GM21360 (cell line): ENCODE results near the gene ADGRB3.

Experiments used
- ATAC-seq: cut with Tn5 transposase; IDR thresholded peaks from one replicate; pipeline ENCODE4 v1.9.1; 2021; ENCODE audit warnings: mild to moderate bottlenecking, moderate library complexity; ENCODE audit not compliant: unreplicated experiment

Gene ADGRB3

DNA sequence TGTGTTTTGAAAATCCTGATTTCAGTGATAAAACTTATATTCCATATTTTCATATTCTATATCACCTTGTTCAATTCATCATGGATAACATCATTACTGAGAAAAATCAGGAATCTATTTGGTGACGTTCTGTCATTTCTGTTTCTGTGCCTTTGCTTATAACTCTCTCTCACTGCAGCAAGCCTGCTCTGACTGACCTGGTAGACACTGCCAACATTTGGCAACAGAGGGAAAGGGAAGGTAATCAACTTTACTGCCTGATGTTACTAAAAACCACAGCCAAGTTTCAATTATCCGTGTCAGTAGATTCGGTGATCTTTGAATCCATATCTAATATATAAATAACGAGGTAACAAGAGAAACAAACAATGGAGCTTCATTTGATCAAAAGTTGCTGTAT is 659.8 kb downstream of the ADGRB3 start:
- ATAC-seq = no peak

DNA sequence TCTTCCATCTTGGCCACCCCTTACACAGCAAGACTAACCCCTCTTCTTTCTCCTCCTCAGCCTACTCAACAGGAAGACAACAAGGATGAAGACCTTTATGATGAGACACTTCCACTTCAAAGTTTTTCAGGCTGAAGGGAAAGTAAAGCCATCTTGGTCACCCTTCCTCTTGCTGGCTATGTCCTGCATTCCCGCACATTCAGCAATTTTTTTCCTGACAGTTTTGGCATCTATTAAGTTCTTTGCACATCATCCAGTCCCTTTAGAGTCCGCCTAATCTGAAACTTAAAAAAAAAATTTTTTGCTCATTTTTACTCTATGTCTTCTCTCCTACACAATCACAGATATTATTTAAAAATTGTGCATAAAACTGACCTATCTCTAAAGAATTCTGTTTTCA is 668.3 kb downstream of the ADGRB3 start:
- ATAC-seq = no peak

DNA sequence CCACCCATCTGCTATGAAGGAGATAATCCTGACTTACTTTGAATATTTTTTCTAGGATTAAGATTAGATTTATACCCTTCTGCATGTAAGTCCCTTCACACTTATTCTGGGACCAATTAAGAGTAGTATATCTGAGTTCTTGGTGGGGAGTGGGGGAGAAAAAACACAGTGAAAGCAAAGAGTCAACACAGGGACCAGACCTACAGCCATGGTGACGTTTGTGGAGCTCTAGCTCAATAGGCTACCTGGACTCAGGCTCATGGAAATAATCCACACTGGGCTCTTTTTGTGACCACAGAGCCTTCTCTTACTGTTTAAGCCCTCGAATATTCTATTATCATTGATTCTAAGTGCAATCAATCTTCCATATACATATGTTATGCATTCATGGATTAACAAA is 670.4 kb downstream of the ADGRB3 start:
- ATAC-seq = no peak

DNA sequence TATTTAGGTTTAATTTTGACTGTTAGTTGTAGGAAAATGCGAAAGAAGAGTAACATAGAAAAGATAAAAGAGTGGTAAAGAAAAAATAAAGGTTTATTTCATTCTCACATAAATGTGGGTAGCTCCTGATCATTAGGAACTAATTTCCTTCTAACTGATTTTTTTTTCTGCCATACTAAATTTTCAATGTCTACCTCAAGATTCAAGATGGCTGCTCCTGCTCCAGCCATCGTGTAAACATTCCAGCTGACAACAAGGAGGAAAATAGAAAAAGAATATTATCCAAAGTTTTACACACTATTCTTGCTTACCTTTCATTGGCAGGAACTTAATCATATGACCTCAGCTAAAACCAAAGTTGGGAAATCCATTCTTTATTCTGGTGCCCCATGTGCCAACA is 673.5 kb downstream of the ADGRB3 start:
- no peak for ATAC-seq

DNA sequence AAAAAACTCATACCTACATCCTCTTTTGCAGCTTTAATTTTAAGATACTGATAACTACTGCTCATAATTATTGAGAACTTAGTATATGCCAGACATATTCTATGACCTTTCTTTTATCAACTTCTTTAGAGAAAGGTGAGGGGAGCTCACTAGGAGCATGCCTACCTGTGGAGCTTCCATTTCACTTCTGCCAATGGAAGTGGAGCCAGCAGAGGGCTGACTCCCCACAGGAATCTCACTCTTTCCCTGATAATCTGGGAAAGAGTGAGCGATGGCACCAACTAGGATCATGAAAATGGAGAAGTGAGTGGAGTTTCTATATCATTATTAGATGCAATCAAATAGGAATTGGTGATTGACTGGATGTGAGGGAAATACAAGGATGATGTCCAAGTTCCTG is 676.8 kb downstream of the ADGRB3 start:
- no peak for ATAC-seq

DNA sequence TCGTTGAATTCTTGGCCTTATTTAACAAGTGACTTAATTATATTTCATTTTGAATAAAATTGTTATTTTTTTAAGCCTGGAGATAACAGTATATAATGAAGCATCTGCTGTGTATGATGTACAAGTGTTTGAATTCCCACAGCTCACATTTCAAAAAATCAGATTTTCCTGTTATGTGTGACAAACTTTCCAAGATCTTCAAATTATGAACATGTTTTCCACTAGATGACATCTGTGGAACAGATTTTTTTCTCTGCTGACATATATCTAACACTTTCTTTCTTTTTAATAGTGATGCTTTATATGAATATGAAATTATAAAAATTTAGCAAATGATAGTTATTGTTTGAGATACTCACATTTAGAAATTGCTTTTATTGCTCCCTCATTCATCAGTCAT is 678.9 kb downstream of the ADGRB3 start:
- ATAC-seq = no peak

DNA sequence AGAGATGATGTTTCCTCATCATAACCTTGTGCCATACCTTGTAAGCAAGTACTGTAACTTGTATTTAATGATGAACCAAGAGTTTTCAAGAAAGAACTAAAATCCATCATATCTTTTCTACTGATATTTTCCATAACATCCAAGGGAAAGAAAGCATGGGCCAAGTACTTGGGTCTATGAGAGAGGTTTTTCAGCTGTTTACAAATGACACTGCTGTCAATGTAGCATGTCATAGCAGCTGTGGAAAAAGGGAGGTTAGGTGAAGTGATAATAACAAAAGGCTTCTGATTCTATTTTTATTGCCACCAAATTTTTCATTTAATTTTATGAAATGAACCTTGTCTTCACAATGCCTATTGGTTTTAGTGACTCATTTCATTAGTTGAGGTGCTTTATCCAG is 679.4 kb downstream of the ADGRB3 start:
- ATAC-seq = no peak

DNA sequence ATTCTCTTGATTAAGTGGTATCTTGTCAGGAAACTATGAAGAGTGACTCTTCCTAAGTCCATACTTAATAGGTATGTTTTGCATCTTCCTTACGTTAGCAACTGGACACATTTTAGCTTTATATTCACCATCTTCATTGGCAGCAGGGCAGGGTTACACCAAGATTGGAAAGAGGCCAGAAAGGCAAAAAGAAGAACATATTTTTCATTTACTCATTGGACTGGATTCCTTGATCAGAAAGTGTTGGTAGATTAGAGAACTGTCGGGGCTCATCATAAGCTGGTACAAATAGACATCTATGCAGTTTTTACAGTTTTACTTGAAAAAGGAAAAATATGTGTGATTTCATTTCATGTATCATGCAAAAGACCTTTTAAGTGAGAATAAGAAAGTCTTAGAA is 696.8 kb downstream of the ADGRB3 start:
- ATAC-seq = no peak

DNA sequence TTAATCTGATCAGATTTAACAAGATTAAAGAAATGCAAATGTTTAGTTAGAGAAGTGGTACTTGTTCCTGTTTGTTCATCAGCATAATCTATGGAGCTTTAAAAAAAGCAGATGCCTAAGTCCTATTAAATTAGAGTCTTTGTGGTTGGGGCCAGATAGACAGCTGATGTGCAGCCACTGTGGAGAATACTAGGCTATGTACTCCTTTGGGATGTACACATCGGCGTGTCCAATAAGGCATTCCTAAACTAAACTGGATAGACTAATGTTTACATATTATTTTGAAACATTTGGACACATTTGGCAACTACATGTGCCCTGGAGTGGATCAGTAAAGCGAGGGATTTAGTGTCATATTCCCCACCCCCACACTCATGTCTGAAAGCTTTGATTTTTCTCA is 702.2 kb downstream of the ADGRB3 start:
- no peak for ATAC-seq

DNA sequence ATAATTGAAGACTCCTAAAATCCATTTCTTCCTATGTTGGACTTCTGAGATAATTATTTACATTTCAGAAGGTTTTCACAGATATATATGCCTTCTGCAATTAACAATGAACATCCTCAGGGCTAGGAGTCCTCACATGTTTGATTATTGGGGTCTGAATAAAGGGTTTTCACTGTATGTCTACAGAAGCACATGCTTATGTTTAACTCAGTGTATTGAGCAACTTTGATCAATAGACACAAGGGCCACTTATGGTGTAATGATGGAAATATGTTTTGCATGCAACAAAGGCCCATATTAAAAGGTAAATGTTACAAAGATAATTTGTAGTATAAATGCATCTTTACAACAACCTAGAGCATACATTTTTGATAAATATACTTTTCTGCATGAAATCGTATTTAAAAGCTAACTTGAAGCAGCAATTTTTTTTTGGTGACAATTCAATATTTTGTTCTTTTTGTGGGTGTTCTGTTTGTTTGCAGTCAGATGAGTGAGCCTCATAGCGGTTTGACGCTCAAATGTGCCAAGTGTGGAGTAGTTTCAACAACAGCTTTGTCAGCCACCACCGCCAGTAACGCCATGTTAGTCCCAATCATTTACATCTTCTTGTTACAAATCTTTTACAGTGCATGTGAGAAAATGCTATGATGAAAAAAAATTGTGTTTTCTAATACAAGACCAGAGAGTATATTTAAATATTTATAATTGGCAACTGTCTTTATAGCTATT is 703.5 kb downstream of the ADGRB3 start:
- ATAC-seq = no peak

DNA sequence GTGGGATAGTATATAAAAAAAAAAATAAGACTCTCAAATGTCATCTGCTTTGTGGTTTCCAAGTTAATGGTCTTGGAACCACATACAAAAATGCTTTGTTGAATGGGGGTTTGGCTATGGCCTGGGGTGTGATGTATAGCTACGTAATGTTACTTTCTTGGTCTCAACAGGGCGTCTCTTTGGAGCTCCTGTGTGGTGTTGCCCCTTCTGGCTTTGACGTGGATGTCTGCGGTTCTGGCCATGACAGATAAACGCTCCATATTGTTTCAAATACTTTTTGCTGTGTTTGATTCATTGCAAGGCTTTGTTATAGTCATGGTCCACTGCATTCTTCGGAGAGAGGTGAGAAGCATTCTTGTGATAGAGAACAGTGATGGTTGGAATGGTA is 704.1 kb downstream of the ADGRB3 start:
- no peak for ATAC-seq

DNA sequence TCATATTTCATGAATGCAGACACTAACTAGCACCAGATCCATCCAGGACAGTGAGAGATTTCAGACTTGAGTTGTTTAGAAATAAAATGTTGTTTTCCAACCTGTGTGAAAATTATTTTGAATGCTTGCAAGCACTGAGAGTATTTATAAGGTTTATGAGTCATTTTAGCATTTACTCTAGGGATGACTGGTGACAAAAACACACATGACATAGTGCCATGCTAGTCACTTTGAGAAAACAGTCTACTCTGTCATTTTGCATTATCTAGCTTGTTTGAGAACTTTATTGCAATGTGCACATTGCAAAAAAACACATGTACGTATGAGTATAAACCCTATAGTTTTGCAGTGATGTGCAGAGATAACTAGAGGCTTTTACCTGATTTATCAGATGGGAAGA is 705.1 kb downstream of the ADGRB3 start:
- ATAC-seq = no peak

DNA sequence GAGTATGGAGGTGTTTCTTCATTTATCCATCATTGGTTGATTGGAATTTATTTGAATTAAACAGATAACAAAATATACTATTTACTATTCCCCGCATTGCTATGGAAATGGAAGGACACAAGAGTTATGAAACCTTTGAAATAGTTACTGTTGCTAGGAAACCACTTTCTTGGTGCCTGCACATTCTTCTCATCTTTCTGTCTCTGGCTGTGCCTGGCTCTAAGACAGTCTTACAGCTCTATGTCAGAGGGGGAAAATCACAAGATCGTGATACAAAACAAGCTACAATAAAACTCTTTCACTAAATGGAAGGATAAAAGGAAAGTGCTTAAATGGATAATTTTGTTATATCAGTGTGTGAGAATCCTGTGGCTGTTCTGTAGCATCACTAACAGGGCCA is 708.8 kb downstream of the ADGRB3 start:
- ATAC-seq = no peak

DNA sequence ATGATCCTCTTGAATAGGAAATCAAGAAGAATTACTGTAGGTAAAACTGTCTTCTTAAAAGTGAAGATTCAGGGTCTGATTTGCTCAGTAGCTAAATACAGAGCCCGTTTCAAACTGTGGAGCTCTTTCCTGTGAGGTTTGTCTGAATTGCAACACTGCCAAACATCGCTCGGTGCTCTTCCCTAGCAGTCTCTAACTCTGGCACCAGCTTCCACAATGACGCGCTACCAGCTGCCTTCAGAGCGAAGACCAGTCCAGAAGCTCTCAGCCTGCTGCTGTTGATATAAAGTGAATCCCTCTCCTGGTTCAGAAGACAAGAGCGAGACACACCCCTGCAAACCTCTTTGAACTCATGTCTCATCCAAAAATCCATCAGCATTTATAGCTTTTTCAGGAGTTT is 714.7 kb downstream of the ADGRB3 start:
- ATAC-seq = no peak

DNA sequence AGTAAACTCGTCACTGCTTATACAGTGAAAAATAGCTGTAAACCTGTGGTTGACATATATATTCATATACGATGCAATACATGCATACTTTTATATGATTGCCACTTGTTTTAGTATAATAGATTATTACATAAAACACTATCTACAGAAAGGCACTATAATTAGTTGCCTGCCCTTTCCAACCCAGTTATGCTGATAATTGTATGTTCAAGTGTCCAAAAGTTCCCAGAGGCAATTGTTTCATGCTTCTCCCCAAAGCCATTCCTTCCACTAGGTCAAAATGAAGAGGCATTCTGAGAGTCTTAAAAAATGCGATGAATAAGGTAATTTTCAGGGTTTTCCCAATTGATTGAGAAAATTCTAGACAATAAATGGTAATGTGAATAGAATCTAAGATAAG is 727.1 kb downstream of the ADGRB3 start:
- ATAC-seq = no peak

DNA sequence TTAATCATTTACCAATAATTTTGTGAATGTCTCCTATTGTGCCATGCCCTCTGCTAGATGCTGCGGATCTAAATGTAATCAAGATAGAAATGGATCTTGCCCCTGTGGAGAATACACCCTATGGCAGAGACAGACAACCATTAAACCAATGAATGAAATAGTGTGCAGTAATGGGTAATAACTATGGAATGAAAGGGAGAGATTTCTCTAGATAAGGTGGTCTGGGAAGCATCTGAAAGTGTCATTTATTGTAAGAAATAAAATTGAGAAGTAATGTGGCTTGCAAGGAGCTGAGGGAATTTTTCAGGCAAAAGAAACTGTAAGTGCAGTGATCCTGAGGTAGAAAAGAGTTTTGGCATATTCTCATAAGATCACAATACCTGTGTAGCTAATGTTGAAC is 731.7 kb downstream of the ADGRB3 start:
- no peak for ATAC-seq

DNA sequence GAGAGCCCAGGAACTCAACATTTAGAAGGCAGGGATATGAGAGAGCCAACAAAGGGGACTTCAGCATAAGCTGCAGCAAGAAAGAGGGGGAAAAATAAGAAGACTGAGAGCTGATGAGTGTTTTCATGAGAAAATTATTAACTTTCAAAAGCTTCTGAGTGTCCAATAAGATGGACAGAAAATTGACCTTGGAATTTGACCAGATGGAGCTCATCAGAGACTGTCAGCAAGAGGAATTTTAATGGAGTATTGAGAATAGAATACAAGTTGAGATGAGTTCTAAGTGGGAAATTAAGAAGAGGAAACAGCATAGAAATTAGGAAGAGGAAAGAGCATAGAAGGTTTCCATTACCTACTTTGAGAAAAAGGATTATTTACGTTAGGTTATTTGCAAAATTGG is 733.5 kb downstream of the ADGRB3 start:
- no peak for ATAC-seq

DNA sequence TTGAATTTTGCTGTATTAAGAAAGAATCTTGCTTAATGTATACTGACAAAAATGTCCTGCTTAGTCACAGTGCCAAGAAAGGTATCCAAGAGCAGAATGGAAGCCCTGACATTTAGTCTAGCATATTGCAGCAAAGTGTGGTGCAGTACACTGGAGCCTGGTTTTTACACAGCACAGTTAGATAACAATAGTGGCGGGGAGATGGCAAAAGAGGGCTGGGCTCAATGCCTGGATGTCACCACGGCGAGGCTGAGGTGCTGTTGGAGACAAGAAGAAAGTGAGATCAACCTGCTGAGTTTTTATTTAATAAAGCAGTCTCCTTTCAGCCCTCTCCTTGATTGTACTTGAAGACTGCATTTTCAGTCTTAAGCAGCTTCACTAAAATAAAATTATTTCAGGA is 735.7 kb downstream of the ADGRB3 start:
- no peak for ATAC-seq

DNA sequence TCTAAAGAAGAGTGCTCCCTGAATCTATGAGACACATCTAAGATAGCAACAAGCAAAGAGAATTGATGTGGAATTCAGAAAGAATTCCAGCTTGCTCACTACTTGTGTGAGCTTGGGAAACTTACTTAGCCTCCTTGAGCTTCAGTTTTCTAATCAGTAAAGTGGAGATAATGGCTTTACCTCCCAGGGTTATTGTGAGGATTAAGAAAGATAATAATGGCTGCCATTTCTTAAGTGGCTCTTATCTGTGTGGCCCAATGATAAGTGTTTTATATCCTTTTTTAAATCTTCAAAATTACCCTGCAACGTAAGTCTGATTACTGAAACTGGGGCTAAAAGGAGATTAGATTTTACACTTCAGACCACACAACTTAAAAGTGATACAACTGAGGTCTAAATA is 743.2 kb downstream of the ADGRB3 start:
- ATAC-seq = no peak

DNA sequence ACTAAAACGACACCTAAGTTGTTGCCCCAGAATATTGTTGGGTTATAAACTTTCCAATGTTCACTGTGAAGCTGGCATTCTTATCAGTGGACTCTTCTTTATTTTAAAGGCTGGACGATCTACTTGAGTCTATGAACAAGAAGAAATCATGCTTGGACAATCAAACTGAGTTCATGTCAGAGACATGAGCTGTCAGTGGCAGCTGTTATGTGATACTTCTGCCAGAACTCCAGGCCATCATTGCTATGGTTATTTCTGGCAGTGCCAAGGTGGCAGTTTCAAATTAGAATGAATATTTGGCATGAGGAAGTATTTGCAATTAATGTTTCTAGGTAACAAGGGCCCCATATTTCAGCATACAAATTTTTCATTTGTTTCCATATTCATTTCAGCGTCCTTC is 744.4 kb downstream of the ADGRB3 start:
- no peak for ATAC-seq

DNA sequence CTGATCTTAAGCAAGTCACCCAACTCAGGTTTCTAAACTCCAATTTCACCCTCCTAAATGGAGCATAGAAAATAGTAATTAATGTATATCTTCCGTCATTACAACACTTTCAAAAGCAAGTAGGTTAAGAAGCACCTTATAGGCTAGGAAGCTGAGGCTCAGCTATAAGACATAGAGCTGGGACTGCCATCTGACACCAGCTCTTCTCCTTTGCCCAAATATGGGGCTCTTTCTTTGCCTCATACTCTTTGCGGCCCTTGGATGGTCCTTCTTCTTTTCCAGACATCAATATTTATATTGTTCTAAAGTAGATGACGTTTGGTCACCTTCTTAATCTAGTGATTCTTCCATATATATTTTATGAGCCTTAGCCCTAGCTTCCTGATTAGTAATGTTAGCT is 748.5 kb downstream of the ADGRB3 start:
- ATAC-seq = no peak

DNA sequence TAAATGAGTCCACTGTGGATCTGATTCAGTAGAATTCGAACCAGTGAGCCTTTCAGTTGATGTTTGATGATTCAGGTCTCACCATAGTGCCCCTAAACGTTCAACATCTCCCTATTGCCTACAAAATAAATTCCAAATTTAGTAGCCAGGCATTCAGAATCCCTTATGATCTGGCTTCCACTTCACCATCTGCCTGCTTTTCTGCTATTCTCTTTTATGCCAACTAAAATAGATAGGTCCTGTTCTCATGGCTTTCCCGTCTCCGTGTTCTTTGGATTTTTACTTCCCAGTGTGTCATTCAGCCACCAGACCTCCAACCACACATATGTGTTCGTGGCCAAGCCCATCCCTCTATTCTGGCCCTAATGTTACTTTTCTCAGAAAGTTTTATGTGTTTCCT is 751.3 kb downstream of the ADGRB3 start:
- no peak for ATAC-seq

DNA sequence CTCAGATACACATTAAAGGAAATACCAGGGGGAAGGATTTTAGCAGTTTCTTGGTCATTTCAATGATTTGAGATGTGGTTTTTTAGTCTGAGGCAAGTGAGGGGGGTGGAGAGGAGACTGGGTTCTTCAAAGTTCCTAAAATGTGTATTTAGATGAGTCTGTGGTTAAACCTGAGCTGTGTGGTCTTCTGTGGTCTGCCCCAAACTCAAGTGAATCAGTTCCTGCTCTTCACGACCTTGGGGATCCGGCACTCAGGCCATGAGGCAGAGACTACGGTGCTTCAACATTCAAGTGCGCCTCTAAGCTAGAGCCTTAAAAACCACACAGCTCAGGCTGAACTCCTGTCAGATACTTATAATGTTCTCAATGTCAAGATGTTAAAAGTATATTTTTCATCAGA is 755.0 kb downstream of the ADGRB3 start:
- no peak for ATAC-seq

DNA sequence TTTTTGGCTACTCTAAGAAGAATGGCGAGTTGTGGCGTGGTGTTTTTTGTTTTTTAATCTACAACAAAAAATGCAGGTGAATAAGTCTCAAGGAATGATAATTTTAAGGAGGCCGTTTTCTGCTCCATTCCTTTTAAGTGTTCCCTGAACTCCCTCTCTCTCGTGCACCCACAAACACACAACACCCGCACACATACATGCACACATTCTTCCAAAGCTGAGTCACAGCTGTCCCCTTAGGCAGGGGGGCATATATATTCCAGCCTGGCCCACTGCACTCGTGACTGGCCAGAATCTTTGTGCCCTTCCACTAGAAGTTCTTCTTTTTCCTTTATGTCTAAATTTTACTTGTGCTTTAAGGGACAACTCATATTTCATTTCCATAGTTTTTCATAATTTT is 756.0 kb downstream of the ADGRB3 start:
- ATAC-seq = no peak
